ENCODE data around the gene STK4.
"Not testable (repeated sequence)": the region's sequence is repeated elsewhere in the genome, so short reads cannot be mapped to it uniquely, and the experiment has no call there.

GRCh38 chr20:45014131-45014530, 47.8 kb downstream of the STK4 start:
- TF ChIP-seq, protein P1, sequence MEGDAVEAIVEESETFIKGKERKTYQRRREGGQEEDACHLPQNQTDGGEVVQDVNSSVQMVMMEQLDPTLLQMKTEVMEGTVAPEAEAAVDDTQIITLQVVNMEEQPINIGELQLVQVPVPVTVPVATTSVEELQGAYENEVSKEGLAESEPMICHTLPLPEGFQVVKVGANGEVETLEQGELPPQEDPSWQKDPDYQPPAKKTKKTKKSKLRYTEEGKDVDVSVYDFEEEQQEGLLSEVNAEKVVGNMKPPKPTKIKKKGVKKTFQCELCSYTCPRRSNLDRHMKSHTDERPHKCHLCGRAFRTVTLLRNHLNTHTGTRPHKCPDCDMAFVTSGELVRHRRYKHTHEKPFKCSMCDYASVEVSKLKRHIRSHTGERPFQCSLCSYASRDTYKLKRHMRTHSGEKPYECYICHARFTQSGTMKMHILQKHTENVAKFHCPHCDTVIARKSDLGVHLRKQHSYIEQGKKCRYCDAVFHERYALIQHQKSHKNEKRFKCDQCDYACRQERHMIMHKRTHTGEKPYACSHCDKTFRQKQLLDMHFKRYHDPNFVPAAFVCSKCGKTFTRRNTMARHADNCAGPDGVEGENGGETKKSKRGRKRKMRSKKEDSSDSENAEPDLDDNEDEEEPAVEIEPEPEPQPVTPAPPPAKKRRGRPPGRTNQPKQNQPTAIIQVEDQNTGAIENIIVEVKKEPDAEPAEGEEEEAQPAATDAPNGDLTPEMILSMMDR (IDR thresholded peaks at IDR 0.05; ENCODE audit: poor library complexity, severe bottlenecking) = not testable (repeated sequence)
- not testable (repeated sequence) for TF ChIP-seq EZH2 (IDR thresholded peaks at IDR 0.05; ENCODE audit: borderline replicate concordance, insufficient read depth, low read length, poor library complexity, severe bottlenecking); POLR2AphosphoS5 (IDR thresholded peaks at IDR 0.05); TAF1 (IDR thresholded peaks at IDR 0.05; ENCODE audit: low read depth); RAD21 (conservative IDR thresholded peaks at IDR 0.05); MXI1 (conservative IDR thresholded peaks at IDR 0.05; ENCODE audit: poor library complexity, severe bottlenecking); EP300 (conservative IDR thresholded peaks at IDR 0.05; ENCODE audit: poor library complexity, severe bottlenecking)
